Cardiac septum (tissue), 1 donor: Measurements from ENCODE around the gene NEMP2. TPM values are rescaled to one million over a fixed set of nuclear protein-coding genes. Genes with fewer than 3 reads are reported as not detected.
A peak's percentile ranks its signal among the peaks of the same experiment; 100 is the strongest.

Experiments used
- DNase-seq: peaks from one replicate; pipeline ENCODE4 v3.0.0-alpha.2; 2020; ENCODE audit warnings: low spot score
- intact Hi-C: fragments of 100-400 bp; cut with DNase I; formaldehyde crosslinking; loops from one replicate; pipeline ENCODE4 v1.14.0; 2022
- long read RNA-seq: library from polyadenylated mRNA; unstranded; transcript quantifications from one replicate; pipeline ENCODE4 v2.0.0, GENCODE V29; 2021
- total RNA-seq: library from RNA; stranded (reverse); fragmentation: NEBNext Ultra II Directional; extraction: Animal tissue kit (Norgen Biotek cat#: 25700); gene quantifications from one replicate; pipeline ENCODE4 v1.2.1, GENCODE V29; 2021
- donor health status: DM: no; HTN: no; CAD: no.

Gene NEMP2, protein sequence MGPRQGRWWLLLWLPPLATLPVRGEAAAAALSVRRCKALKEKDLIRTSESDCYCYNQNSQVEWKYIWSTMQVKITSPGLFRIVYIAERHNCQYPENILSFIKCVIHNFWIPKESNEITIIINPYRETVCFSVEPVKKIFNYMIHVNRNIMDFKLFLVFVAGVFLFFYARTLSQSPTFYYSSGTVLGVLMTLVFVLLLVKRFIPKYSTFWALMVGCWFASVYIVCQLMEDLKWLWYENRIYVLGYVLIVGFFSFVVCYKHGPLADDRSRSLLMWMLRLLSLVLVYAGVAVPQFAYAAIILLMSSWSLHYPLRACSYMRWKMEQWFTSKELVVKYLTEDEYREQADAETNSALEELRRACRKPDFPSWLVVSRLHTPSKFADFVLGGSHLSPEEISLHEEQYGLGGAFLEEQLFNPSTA
- 3.6 TPM for total RNA-seq
- long read RNA-seq, full-length matches to known transcripts = 1 of 8 reads
- long read RNA-seq, partial matches to known transcripts = 2 of 8 reads
- long read RNA-seq, other reads (novel, unspliced or antisense) = 5 of 8 reads

DNA sequence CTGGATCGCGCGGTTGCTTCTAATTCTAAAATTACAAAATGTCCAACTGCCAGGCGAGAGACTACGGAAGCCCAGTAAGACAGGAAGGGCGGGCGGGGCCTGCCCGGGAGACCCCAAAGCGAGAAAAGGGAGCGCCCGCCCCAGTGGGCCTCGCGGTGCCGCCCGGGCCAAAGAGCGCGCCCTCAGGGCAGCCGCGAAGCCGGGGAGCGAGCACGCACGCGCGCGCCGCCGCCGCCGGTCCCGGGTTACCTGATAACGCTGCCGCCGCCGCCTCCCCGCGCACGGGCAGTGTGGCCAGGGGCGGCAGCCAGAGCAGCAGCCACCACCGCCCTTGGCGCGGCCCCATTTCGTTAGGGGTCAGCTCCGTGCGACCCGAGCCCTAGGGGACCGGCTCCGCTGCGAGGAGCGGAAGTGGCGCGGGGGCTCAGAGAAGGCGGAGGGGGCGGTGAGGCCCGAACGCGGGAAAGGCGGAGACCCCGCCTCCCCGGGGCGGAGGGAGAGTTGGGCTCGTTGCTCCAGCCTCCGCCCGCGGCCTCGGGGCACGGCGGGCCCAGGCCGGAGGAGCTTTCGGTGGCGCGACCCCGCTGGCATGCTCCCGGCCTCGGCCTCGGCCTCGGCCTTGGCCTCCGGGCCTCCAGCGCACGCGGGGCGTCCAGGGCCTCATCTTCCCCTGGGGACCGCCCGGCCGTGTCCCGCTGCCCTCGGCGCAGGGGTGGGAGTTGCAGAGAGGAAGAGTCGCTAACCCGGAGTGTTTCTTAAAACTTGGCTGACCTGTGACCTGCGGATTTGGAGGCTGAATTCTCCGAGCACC, at the start of gene NEMP2:
TSS of gene NEMP2 (minus strand) at position 413 of the 811 bp plus-strand sequence. CDS start at position 346, 67 bp downstream.
- intact Hi-C loops = loop anchor here (1.0 to 10.0 kb wide), 3 partner anchors 48 to 490 kb away; no protein-coding TSS in a partner anchor
- peak; percentile 92 for DNase-seq

DNA sequence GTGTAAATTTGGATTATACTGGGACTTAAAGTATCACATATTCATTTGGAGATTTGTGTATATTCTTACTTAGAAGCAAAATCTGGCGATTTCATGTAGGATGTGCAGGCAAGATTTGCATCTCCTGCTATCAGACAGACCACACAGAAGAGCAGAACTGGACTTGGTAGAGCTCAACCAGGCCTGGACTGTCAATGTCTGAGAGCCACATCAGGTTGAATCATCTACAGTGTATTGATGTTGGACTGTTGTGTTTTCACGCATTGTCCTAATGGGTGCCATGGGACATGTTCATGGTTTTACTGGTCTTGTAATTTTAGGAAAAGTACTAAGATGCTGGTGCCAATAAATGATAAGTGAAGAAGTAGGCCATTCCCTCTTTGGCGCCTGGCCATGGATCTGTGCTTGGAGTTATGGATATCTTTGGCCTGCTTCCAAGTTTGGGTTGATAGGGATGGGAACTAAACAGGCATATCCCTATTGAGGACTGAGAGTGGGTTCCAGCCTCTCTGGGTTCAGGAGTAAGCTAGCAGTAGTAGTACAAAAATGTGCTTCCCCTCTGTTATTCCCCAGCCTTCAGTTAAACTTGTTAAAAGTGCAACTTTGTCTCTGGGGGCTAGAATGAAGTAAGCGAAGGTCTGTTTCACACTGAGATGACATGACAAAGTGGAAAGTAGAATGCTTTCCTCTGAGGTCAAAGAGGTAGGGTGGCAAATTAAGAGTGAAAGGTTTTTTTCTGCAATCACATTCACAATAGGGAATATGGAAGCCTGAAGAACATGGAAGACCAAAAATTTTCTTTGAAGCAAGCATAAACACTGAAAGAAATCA, 49.2 kb upstream of the NEMP2 start:
- DNase-seq = no peak
- intact Hi-C loops = loop anchor here (5.0 kb wide), 2 partner anchors 51 to 69 kb away; partner anchors contain the start of gene NEMP2

DNA sequence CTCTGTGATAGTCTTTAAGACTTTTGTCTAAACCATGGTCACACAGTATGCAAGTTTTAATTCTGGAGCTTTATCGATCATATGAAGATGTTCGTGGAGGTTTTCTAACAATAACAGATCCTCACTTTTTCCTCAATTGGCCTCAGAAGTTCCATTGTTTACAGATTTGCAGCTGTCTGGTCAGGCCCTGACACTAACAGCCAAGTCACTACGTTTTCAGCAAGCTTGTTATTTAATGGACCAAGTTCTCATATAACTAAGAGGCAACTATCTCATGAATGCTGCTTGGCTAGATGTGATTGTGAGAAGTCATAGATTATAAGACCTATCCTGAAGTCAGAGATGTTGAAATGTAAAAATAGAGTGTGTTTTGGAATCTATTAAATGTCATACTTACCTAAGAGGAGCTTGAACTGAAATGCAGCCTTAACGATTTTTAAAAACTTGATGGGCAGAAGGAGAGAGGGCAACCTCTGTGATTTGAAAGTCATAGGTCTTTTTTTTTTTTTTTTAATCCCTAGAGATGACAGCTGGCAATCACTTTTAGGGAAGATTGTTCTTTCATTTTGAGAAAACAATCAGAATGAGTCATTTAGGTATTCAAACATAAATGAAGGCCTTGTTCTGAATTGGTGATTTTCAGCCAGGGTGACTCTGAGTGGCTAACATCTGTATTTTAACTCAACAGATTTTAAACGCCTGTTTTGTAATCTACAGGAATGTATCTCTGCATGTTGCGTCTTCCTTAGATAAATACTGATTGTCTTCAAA, 48.4 kb upstream of the NEMP2 start:
- intact Hi-C loops = loop anchor here (5.0 kb wide), 2 partner anchors 51 to 69 kb away; partner anchors contain the start of gene NEMP2
- DNase-seq = no peak

DNA sequence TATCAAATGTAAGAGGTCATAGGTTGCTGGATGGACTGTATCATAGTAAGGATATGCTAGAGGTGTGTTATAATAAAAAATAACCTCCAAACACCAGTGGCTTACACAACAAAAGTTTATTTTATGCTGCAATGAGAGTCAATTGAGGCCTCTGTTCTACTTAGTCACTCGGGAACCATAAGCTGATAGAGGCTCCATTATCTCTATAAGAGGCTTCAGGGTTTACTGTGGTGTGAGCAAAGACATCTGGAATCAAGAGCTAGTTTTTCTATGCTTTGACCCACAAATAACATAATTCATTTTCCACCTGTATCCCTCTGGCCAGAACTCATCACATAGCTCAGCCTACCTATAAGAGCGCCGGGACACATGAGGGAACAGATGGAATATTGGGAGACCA, 47.5 kb upstream of the NEMP2 start:
- no peak for DNase-seq
- intact Hi-C loops = loop anchor here (5.0 kb wide), 2 partner anchors 50 to 70 kb away; partner anchors contain the start of gene NEMP2

DNA sequence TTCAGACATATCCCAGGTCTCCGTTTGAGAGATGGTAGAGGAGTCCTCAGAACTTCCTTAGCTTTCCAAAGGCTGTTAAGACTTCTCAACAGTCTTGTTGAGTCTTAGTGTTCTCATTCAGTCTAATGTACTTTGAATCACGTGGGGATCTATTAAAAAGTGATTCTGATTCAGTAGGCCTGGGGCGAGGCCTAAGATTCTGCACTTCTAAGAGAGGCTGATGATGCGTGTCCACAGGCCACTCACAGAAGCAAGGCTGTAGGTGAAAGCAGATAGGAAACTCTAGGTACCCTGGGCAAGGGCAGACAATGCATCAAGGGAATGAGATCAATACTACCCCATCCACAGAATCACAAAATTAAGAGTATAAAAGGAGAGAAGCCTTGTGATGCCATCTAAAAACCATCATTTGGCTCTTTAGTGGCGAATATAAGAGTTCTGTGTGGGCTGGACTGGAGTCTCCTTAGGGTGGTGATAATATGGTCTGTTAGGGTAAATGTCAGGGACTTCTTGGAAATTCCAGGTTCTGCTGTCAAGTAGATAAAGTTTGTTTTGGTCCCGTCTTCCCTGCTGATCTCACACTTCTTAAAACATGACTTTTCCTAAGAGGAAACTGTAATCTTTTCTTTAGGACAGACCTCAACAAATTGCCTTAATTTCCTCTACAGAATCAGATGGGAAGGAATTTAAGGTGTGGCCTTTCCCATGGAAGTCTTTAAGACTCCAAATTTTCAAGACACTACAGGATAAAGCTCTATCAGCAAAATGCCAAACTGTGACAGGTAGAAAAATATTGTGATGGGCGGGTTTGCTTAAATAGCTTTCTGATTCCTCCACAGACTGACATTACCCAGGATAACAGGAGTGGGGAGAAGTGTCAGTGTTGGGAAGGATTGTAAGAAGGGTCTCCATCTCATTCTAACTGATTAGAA, 45.7 kb upstream of the NEMP2 start:
- DNase-seq = no peak
- intact Hi-C loops = loop anchor here (5.0 kb wide), 2 partner anchors 48 to 72 kb away; partner anchors contain the start of gene NEMP2

DNA sequence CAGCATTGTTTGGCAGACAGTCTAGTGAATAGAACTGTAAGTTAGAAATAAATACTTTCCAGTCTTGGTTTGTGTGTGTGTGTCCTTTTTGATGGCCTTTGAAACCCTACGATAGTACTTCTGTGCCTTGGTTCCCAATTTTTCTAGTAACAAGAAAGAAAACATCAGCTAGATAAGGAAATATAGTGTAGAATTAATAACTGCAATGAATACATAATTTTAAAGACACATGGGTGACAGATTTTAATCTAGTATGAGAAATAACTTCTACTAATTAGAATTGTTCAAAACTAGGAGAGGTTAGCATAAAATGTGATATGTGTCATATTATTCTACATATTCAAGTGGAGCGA, 44.5 kb upstream of the NEMP2 start:
- intact Hi-C loops = no loop called here
- no peak for DNase-seq

DNA sequence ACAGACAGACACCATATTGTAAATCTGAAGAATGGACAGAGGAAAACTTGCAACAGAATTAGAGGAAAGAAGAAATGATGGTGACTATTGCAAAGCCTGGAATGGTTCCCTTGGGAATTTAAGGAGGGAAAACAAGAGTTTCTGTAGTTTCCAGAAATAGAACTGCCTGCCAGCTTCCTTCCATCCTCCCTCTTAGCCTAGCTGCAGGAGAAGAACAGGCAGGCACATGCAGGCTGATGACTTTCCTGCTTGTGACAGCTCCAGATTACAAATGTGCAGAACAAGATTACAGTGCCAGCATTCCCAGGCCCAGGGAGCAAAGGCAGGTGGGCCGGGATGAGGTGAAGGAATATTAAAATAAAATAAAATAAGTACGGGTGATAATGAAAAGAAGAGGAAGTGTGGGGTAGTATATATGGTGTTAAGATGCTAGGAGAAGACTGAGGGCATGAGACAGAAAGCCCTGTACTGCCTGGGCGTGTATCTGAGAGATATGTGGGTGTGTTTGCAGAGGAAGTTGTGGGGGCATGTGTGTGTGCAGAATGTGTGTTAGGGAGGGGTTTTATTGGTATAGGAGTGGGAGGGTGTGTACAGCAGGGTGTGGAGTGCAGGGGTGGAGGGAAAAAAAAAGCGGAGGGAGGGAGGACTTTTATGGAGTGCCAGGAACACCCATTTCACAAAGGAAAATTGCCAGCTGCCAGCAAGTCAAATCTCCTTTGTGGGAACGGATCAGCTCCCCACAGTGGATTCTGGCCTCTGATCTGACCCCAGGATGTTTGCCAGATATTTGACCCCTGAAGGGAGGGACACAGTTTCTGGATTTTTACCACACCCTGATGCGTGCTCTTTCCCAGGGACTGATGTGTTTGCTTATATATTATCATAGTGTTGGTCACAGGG, 43.9 kb upstream of the NEMP2 start:
- no peak for DNase-seq
- intact Hi-C loops = no loop called here

DNA sequence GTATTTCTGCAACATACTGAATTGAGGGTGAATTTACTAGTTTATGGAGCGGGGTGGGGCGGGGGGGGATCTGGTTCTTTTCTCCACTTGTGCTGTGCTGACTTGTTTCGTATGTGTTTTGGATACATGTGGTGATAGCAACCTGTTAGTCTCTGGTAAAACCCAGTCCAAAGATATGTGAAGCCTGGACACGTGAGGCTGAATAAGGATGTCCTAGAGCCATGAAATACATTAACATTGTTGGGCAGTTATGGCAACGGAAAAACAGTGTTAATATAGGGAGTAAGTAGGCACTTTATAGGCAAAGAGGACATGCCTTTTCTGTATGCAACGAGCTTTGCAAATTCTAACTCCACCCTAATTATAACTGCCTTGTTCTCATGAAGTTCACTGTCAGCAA, 42.1 kb upstream of the NEMP2 start:
- no peak for DNase-seq
- intact Hi-C loops = no loop called here

DNA sequence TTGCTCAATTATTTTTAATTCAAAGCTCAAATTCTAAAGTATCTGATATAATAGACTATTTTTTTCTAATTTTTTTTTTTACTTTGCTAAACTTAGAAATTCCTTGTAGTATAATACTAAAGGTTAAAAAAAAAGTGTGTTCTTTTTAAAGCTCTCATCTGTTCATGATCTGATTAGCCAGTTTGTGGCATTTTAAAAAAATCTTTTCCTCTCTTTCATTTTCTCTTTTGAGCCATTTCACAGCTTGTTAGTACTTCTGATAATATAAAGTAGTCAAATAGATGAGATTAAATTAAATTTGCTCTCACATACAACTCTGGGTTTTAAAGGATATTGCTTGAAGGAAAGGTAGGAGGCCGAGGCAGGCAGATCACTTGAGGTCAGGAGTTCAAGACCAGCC, 40.7 kb upstream of the NEMP2 start:
- no peak for DNase-seq
- intact Hi-C loops = no loop called here

DNA sequence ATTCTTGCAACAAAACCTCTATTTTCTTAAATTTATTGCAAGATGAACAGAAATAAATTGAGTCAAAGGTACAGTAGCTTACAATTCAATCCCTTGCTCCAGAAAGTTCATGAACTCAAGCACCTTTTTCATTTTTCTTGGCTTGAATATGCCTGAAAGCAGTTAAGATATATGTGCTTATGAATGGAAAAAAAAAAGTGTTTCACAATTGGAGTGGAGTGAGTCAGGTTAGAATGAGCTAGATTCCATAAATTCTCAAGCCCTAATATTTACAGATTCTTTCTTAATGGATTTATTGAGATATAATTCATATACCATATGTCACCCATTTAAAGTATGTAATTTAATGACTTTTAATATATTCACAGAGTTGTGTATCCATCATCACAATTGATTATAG, 39.6 kb upstream of the NEMP2 start:
- DNase-seq = no peak
- intact Hi-C loops = no loop called here

DNA sequence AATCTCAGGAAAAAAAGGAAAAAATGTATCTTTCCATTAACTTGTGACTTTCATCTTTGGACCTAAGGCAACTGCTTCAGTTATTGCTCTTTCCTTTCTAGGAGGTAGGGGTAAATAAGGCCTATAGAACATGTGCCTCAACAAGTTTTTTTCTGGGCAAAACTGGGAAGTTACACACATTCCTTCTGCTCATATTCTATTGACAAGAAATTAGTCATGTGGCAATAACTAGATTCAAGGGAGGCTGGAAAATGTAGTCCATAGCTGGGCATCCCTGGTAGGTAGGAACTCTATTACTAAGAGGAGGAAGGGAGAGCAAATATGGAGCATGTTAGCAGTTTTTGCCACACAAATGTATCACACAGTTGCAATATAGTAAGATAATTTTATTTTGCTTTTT, 37.7 kb upstream of the NEMP2 start:
- no peak for DNase-seq
- intact Hi-C loops = no loop called here

DNA sequence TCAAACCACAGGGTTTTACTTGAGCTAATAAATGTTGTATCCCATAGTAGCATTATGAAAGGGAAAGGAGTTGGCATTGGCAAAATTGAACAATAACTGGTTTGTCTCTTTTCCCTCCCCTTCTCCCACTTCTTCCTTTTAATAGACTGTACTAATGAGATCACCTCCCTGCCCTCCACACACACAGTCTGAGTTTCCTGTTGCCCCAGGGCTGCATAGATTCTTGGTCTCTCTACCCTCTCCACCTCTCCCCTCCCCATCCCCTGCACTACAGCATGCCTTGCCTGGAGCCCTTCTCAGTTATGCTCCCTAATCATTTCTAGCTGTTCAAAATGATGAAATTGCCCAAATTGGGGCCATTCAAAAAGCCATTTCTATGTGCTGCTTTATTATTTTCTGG, 37.2 kb upstream of the NEMP2 start:
- intact Hi-C loops = no loop called here
- DNase-seq = no peak

DNA sequence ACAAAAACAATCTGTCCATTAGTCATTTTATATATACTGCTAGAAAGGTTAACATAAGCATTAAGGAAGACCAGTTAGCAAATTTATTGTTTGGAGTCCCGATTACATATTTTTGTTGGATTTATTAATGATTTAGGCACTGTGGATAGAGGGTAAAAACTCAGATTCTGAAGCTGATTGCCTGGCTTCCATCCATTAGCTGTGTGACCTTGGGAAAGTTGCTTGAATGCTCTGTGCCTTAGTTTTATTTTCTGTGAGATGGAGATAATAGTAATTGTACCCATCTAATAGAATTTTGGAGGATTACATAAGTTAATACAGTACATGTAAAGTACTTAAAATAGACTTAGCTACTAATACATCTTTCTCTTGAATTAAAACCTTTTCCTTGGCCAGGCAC, 36.3 kb upstream of the NEMP2 start:
- DNase-seq = no peak
- intact Hi-C loops = no loop called here

DNA sequence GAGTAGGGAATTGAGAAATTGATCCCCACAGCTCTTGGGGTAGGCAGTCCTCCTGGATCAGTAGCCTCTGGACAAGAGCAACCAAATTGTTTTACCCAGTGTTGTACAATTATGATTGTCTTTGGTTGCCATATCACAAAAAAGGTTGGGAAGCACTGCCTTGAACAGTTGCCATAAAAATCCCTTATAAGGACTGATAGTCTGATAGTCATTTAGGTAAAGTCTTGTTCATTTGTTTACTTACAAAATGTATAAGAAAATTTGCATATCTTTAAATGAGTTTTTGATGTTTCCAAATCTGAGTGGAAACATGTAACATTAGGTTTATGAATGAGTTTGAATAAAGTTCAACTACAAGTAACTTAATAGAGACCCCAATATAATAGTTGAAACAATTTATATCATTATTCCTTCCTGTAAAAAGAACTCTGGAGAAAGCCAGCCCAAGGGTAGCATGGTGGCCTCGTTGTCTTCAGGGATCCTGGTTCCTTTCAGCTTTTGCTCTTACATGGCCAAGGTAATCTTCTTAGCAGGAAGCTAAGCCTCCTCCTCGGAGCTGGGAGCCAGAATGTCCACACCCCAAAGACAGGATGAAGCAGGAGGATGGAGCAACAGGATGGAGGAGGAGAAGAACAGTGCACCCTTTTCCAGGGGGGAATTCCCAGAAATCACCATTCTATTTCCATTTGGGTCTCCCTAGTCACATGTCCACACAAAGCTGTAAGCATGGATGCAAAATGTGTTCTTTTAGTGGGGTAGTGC, 35.7 kb upstream of the NEMP2 start:
- intact Hi-C loops = no loop called here
- DNase-seq = no peak

DNA sequence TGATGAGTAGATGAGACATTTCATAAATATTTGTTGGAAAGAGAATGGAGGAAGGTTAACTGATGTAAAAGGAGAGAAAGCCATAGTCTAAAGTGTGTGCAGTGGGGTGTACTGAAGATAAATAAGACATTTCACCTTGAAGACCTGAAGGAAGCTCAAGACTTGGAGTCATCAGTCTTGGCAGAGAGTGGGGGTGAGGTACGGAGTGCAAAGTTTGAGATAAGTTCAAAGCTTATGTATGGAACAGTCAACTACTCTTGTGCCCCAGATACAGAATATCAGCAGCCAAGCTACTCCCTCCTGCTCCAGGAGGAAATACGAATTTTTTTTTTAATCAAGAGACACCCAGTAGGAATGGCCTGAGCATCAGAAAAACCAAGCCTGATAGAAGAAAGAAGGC, 30.3 kb upstream of the NEMP2 start:
- intact Hi-C loops = no loop called here
- no peak for DNase-seq

DNA sequence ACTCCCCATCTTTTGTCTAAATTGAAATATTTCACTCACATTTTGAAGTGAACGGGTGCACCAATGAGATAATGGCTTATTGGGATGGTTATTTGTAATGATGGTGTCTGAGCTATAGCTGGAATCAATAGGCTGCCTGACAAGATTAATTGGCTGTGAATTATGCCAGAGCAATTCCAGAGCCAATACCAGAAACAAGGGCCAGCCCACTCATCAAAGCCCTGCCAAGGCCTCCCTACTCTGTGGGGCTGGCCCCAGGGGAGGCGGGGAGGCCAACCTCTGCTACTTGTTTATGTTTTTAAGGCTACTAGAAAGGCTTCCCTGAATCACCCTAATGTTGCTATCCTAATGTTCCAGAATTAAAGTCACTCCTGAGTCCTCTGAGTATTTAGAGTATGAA, 29.1 kb upstream of the NEMP2 start:
- DNase-seq = no peak
- intact Hi-C loops = no loop called here
